Measurements from ENCODE around the gene IREB2.

IREB2 gene

DNA sequence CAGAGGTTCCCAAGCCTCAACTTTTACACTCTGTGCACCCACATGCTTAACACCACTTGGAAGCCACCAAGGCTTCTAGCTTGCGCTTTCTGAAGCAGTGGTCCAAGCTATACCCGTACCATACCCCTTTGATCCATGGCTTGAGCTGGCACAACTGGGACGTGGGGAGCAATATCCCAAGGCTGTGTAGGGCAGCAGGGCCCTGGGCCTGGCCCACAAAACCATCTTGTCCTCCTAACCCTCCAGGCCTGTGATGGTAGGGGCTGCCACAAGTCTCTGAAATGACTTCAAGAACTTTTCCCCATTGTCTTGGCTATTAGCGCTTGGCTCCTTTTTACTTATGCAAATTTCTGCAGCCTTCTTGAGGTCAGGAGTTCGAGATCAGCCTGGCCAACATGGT lies 86.2 kb downstream of the IREB2 start:
- Histone ChIP-seq H3K36me3 (ENCODE audit: insufficient read depth) (no peaks in the 10 kb centered on the region), H4K20me1 (ENCODE audit: insufficient read depth) (no peaks in the 10 kb centered on the region), H2AFZ (ENCODE audit: low read depth) (no peak overlapping the region), H3K9ac (no peak overlapping the region), H3K4me1 (ENCODE audit: low read depth, poor library complexity, severe bottlenecking) (no peaks in the 10 kb centered on the region), H3K4me2 (no peak overlapping the region), H3K27ac (no peak overlapping the region), H3K4me3 (IDR thresholded peaks at IDR 0.05; ENCODE audit: insufficient read depth, low read depth, low read length) (no peak overlapping the region), H3K79me2 (ENCODE audit: insufficient read depth, low read depth) (no peaks in the 10 kb centered on the region), H3K27me3 (ENCODE audit: insufficient read depth, low read depth) (no peaks in the 10 kb centered on the region)
- TF ChIP-seq, protein P1, sequence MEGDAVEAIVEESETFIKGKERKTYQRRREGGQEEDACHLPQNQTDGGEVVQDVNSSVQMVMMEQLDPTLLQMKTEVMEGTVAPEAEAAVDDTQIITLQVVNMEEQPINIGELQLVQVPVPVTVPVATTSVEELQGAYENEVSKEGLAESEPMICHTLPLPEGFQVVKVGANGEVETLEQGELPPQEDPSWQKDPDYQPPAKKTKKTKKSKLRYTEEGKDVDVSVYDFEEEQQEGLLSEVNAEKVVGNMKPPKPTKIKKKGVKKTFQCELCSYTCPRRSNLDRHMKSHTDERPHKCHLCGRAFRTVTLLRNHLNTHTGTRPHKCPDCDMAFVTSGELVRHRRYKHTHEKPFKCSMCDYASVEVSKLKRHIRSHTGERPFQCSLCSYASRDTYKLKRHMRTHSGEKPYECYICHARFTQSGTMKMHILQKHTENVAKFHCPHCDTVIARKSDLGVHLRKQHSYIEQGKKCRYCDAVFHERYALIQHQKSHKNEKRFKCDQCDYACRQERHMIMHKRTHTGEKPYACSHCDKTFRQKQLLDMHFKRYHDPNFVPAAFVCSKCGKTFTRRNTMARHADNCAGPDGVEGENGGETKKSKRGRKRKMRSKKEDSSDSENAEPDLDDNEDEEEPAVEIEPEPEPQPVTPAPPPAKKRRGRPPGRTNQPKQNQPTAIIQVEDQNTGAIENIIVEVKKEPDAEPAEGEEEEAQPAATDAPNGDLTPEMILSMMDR (conservative IDR thresholded peaks at IDR 0.05; ENCODE audit: low read depth, low read length) = no peak

DNA sequence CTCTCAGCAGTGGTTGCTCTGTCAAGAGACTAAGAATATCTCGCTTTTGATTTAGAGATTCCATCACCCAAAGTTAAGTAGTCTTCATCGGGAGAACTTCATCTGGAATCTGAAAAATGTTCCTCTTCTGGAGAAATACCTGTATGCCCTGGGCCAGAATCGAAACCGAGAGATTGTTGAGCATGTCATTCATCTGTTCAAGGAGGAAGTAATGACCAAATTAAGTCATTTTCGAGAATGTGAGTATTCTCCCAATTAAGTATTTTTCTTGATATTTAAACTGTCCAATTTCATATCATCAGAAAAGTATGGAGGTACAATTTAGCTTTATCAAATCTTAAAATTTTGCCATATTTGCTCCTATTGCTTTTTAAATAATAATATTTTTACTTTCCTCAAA lies 89.3 kb downstream of the IREB2 start:
- no peaks in the 10 kb centered on the region for H3K4me1 ChIP-seq (ENCODE audit: low read depth, poor library complexity, severe bottlenecking)
- H3K4me3 ChIP-seq (IDR thresholded peaks at IDR 0.05; ENCODE audit: insufficient read depth, low read depth, low read length) = no peak overlapping the region
- H3K9ac ChIP-seq = no peak overlapping the region
- H2AFZ ChIP-seq (ENCODE audit: low read depth) = no peak overlapping the region
- H3K79me2 ChIP-seq (ENCODE audit: insufficient read depth, low read depth) = no peaks in the 10 kb centered on the region
- H3K4me2 ChIP-seq = no peak overlapping the region
- TF ChIP-seq, protein P1 (conservative IDR thresholded peaks at IDR 0.05; ENCODE audit: low read depth, low read length) = no peak
- no peak overlapping the region for H3K27ac ChIP-seq
- H3K27me3 ChIP-seq (ENCODE audit: insufficient read depth, low read depth) = no peaks in the 10 kb centered on the region
- H3K36me3 ChIP-seq (ENCODE audit: insufficient read depth) = no peaks in the 10 kb centered on the region
- H4K20me1 ChIP-seq (ENCODE audit: insufficient read depth) = no peaks in the 10 kb centered on the region

DNA sequence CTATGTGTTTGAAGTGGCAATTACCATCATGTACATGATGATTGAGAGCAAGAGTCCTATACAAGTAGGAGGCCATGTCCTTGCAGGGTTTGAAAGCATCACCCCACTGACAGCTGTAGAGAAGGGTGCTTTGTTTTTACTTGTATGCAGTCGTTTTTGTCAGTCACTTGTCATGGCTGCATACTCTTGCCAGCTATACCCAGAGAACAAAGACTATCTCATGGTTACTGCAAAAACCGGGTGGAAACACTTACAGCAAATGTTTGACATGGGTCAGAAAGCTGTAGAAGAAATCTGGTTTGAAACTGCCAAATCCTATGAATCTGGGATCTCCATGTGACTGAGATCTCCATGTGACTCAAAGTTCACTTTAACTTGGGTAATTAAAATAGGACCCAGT lies 95.3 kb downstream of the IREB2 start:
- Histone ChIP-seq H3K27ac (no peak overlapping the region), H3K79me2 (ENCODE audit: insufficient read depth, low read depth) (no peaks in the 10 kb centered on the region), H3K4me1 (ENCODE audit: low read depth, poor library complexity, severe bottlenecking) (peaks cover 18% of the 10 kb centered on the region), H3K4me2 (no peak overlapping the region), H3K4me3 (IDR thresholded peaks at IDR 0.05; ENCODE audit: insufficient read depth, low read depth, low read length) (no peak overlapping the region), H2AFZ (ENCODE audit: low read depth) (no peak overlapping the region), H3K27me3 (ENCODE audit: insufficient read depth, low read depth) (no peaks in the 10 kb centered on the region), H3K9ac (no peak overlapping the region), H3K36me3 (ENCODE audit: insufficient read depth) (no peaks in the 10 kb centered on the region), H4K20me1 (ENCODE audit: insufficient read depth) (no peaks in the 10 kb centered on the region)
- TF ChIP-seq, protein P1 (conservative IDR thresholded peaks at IDR 0.05; ENCODE audit: low read depth, low read length) = no peak

DNA sequence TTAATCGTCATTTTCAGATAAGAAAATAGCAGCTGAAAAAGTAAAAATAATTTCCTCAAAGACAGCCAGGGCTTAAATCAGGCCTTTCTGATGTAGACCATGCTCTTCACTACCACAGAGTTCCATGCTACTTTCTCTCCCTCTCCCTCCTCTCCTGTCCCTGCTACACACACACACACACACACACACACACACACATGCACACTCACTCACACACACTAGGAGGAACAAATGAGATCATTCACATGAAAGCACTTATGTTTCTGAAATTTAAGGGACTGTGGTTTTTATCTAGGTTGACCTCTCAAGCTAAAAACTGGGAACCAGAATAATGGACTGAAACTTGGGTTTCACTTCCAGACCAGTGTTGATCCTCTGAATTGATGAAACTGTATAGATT lies 98.1 kb downstream of the IREB2 start:
- Histone ChIP-seq H2AFZ (ENCODE audit: low read depth) (no peak overlapping the region), H3K79me2 (ENCODE audit: insufficient read depth, low read depth) (peaks cover 9% of the 10 kb centered on the region), H3K9ac (no peak overlapping the region), H3K4me2 (peak overlapping the region; percentile 14; the same call in 1 of the 2 replicates), H3K4me1 (ENCODE audit: low read depth, poor library complexity, severe bottlenecking) (peaks cover 31% of the 10 kb centered on the region), H3K27ac (no peak overlapping the region), H3K36me3 (ENCODE audit: insufficient read depth) (no peaks in the 10 kb centered on the region), H4K20me1 (ENCODE audit: insufficient read depth) (no peaks in the 10 kb centered on the region), H3K27me3 (ENCODE audit: insufficient read depth, low read depth) (no peaks in the 10 kb centered on the region), H3K4me3 (IDR thresholded peaks at IDR 0.05; ENCODE audit: insufficient read depth, low read depth, low read length) (no peak overlapping the region)
- TF ChIP-seq, protein P1 (conservative IDR thresholded peaks at IDR 0.05; ENCODE audit: low read depth, low read length) = no peak
